BLaER1 (cell line): ENCODE results near the gene PRICKLE4.

ENCODE experiments used
- H3K27ac ChIP-seq: shearing (Covaris generic); formaldehyde crosslinking; 2 replicates; pipeline ENCODE4 v1.8.1; 2022
- H3K27me3 ChIP-seq: shearing (Covaris generic); formaldehyde crosslinking; 2 replicates; pipeline ENCODE4 v1.8.1; 2022
- H3K36me3 ChIP-seq: shearing (Covaris generic); formaldehyde crosslinking; 2 replicates; pipeline ENCODE4 v1.8.1; 2022
- H3K4me1 ChIP-seq: shearing (Covaris generic); formaldehyde crosslinking; 2 replicates; pipeline ENCODE4 v1.8.1; 2022
- H3K4me2 ChIP-seq: shearing (Covaris generic); formaldehyde crosslinking; 2 replicates; pipeline ENCODE4 v1.8.1; 2022
- H3K4me3 ChIP-seq: shearing (Covaris generic); formaldehyde crosslinking; 2 replicates; pipeline ENCODE4 v1.8.1; 2022
- H3K9ac ChIP-seq: shearing (Covaris generic); formaldehyde crosslinking; 2 replicates; pipeline ENCODE4 v1.8.1; 2022
- H3K9me3 ChIP-seq: shearing (Covaris generic); formaldehyde crosslinking; 2 replicates; pipeline ENCODE4 v1.8.1; 2022
- H4K20me1 ChIP-seq: shearing (Covaris generic); formaldehyde crosslinking; 2 replicates; pipeline ENCODE4 v1.8.1; 2022
- Cebpa-rat ChIP-seq: shearing (Covaris generic); IDR thresholded peaks from 2 replicates; pipeline ENCODE4 v1.8.1; 2022

The PRICKLE4 gene

DNA sequence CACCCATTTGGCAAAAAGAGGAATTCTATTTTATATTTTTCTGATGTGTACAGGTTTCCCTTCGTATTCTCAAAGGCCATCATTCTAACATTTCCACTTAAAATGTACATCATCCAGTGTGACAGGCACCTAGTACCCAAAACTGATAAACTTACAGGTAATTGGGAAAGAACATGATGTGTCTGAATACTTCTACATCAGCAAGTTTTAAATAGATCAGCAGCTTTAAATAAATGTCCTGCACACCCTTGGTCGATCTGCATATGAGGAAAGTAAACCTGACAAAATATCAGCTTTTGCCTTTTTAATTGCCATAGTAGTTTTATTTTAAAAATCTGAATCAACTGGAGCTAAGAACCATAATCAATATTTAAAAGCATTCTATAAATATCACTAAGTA, 33.4 kb downstream of the PRICKLE4 start:
- peaks cover 32% of the 10 kb centered on the region for H3K36me3 ChIP-seq
- TF ChIP-seq Cebpa-rat: no peak
- no peak overlapping the region for H3K4me2 ChIP-seq
- H3K9ac ChIP-seq: no peak overlapping the region
- H3K27ac ChIP-seq: no peak overlapping the region
- H3K27me3 ChIP-seq: no peaks in the 10 kb centered on the region
- H3K4me3 ChIP-seq: no peak overlapping the region
- H3K4me1 ChIP-seq: no peaks in the 10 kb centered on the region
- H4K20me1 ChIP-seq: peaks cover 15% of the 10 kb centered on the region; the same call in 1 of the 2 replicates
- no peaks in the 10 kb centered on the region for H3K9me3 ChIP-seq

DNA sequence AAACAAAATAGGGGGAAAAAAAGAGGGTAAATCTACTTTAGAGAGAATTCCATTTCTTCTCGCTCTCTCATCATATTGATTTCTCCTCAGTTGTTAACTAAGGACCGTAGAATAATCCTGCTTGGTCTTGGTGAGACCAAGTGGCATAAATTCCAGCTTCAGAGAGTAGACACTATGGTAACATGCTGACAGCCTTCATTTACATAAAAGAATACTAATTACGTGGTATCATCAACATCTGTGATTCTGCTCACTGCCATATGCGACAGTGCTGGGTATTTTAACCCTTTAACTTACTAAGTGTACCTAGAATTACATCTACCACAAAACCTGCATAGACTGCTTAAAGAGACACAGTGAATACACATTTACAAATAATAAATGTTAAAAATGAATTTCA, 34.0 kb downstream of the PRICKLE4 start:
- Histone ChIP-seq H3K4me3 (no peak overlapping the region), H4K20me1 (peaks cover 15% of the 10 kb centered on the region; the same call in 1 of the 2 replicates), H3K9ac (no peak overlapping the region), H3K9me3 (no peaks in the 10 kb centered on the region), H3K4me1 (no peaks in the 10 kb centered on the region), H3K36me3 (peaks cover 32% of the 10 kb centered on the region), H3K27ac (no peak overlapping the region), H3K4me2 (no peak overlapping the region), H3K27me3 (no peaks in the 10 kb centered on the region)
- no peak for TF ChIP-seq Cebpa-rat

DNA sequence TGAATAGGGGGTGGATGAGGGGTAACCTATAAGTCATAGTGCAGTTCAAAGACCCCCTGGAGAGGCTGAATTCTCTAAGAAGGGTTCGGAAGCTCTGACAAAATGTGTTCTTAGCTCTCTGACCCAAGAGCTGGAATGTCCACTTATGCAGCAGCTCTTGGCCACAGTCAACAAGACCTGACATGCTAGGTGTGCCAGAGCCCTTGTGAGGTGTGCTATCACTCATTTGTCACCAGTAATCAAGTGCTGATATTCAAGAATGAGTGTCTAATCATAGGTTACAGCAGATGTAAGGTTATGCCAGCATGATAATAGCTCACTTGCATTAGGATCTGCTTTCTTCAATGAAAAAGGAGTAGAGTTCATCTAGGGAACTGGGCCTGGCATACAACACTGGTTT, 35.0 kb downstream of the PRICKLE4 start:
- no peak overlapping the region for H3K4me3 ChIP-seq
- H3K36me3 ChIP-seq: peaks cover 32% of the 10 kb centered on the region
- H3K4me1 ChIP-seq: no peaks in the 10 kb centered on the region
- no peak overlapping the region for H3K9ac ChIP-seq
- no peak for TF ChIP-seq Cebpa-rat
- no peaks in the 10 kb centered on the region for H3K9me3 ChIP-seq
- no peak overlapping the region for H3K27ac ChIP-seq
- peaks cover 15% of the 10 kb centered on the region; the same call in 1 of the 2 replicates for H4K20me1 ChIP-seq
- no peak overlapping the region for H3K4me2 ChIP-seq
- H3K27me3 ChIP-seq: no peaks in the 10 kb centered on the region

DNA sequence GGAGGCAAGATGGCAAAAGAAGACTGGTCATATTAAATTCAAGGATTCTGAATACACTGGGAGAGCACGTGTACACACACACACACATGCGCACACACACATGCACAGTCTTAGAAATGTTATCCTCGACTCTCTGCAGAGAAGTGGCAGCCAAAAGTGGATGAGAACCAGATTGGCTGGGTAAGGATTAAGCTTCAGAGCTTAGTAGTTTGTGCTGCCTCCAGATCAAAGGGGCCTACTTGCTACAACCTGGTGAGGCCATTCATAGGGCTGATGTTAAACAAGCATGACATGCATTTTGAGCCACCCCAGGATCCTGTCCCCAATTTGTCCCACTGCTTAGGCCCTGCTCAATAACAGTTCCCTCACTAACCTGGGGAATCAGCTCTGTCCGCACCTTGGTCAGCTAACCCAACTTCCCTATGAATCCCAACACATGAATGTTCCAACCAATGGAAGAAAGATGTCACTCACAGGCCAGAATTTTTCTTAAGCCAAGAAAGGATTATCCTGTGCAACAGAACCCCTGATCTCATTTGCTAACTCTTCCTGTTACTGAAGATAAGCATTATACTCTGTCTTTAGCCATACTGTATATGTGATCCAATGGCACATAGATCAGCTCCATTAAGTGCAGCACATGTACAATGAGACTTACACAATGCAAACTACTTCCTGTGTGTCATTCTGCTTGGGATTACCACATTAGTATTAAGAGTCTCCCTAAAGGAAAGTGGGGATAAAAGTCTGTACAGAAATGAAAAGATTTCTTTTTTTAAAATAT, 37.9 kb downstream of the PRICKLE4 start:
- no peaks in the 10 kb centered on the region for H3K9me3 ChIP-seq
- H3K27ac ChIP-seq: no peak overlapping the region
- peaks cover 28% of the 10 kb centered on the region; the same call in 1 of the 2 replicates for H4K20me1 ChIP-seq
- TF ChIP-seq Cebpa-rat: no peak
- no peak overlapping the region for H3K9ac ChIP-seq
- H3K4me2 ChIP-seq: no peak overlapping the region
- no peaks in the 10 kb centered on the region for H3K27me3 ChIP-seq
- H3K36me3 ChIP-seq: peaks cover 45% of the 10 kb centered on the region
- H3K4me3 ChIP-seq: no peak overlapping the region
- H3K4me1 ChIP-seq: no peaks in the 10 kb centered on the region

DNA sequence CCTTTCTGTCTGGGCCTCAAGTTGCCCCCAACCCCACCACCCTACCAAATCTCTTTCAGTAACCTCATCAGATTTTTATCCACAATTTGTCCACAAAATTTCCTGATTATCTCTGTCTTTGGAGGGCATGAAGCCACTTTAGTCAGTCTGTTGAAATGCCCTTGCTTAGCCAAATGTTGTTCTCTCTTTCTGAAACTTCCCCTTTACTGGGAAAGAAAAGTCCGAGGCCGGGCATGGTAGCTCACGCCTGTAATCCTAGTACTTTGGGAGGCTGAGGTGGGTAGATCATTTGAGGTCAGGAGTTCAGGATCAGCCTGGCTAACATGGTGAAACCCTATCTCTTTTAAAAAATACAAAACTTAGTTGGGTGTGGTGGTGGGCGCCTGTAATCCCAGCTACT, 40.7 kb downstream of the PRICKLE4 start:
- Histone ChIP-seq H3K4me3 (no peak overlapping the region), H4K20me1 (peaks cover 33% of the 10 kb centered on the region; the same call in 1 of the 2 replicates), H3K9me3 (no peaks in the 10 kb centered on the region), H3K27me3 (no peaks in the 10 kb centered on the region), H3K4me1 (no peaks in the 10 kb centered on the region), H3K4me2 (no peak overlapping the region), H3K36me3 (peaks cover 42% of the 10 kb centered on the region), H3K9ac (no peak overlapping the region), H3K27ac (no peak overlapping the region)
- no peak for TF ChIP-seq Cebpa-rat

DNA sequence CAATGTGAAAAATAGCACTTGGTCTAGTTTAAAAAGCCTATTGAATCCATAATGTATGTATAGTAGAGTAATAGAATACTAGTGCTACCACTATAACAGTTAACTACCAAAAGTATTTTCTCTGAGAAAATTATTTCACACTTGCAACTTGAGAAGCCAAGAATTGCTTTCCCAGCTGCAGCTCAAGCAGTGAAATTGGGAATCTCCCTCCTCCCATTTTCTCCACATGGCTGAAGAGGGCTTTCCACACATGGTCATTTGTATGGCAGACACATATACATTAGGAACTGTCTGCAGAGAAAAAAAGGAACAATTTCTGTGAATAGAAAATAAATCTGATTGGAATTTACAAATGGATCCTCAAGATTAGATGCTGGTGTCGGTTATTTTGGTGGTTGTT, 41.4 kb downstream of the PRICKLE4 start:
- Histone ChIP-seq H3K9ac (no peak overlapping the region), H3K27me3 (no peaks in the 10 kb centered on the region), H3K27ac (no peak overlapping the region), H3K4me3 (no peak overlapping the region), H3K36me3 (peaks cover 43% of the 10 kb centered on the region), H3K4me1 (no peaks in the 10 kb centered on the region), H4K20me1 (peaks cover 28% of the 10 kb centered on the region; the same call in 1 of the 2 replicates), H3K4me2 (no peak overlapping the region), H3K9me3 (no peaks in the 10 kb centered on the region)
- TF ChIP-seq Cebpa-rat: no peak

DNA sequence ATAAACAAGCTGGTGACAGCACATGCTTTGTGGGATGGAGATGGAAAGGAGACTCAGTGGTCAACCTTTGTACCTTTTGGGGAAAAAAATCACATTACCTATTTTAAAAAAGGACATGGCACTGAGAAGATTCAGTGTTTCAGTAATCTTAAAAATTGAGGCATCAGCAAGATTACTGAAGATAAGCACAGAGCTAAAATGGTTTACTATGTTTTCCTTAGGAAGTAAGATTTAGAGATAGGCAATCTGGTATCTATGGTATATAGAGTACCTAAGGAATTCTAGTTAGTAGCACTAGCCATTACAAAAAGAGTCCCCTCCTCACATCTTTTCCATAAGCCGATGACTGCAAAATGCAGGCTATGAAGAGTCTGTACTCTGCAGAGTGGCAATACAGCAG, 42.6 kb downstream of the PRICKLE4 start:
- Histone ChIP-seq H3K4me2 (no peak overlapping the region), H3K4me3 (no peak overlapping the region), H4K20me1 (peaks cover 27% of the 10 kb centered on the region; the same call in 1 of the 2 replicates), H3K4me1 (no peaks in the 10 kb centered on the region), H3K27me3 (no peaks in the 10 kb centered on the region), H3K9ac (no peak overlapping the region), H3K27ac (no peak overlapping the region), H3K36me3 (peaks cover 35% of the 10 kb centered on the region), H3K9me3 (no peaks in the 10 kb centered on the region)
- no peak for TF ChIP-seq Cebpa-rat

DNA sequence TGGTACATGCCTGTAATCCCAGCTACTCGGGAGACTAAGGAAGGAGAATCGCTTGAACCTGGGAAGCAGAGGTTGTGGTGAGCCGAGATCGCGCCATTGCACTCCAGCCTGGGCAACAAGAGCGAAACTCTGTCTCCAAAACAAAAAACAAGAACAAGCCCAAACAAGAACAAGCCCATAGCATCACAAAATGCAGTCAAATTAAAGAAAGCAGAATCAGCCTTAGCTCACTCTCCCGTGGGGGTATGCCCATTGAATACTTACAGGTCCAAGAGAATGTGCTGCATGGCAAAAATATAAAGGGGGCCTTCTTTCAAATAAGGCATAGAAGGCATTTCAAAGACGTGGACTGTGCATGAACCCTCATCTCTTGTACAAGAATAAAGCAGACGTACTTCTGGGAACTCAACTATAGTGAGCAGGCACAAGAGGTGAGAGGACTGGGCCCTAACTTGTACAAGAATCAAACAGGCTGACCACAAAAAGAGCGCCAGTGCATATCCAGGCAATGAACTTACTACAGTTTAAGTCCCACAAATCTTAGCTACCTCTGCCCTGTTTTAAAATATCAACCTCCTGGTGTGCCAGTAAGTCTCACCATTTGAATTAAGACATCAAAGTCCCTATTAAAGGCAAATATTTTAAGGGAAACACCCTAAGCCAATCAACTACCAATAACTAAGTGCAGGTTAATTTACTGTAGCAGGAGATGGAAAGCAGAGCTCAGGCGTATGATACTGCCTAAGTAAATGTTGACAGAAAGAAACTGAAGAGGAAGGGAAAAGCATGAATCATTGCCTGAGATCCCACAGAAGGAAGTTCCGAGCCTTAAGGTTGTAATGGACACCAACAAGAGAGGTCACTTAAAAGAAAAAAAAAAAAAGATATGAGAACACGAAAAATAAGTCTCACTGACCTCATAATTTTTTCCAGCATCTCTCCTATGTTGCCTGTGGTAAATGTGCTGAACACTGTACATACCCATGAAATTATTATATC, 44.3 kb downstream of the PRICKLE4 start:
- no peak for TF ChIP-seq Cebpa-rat
- no peak overlapping the region for H3K9ac ChIP-seq
- no peak overlapping the region for H3K27ac ChIP-seq
- no peaks in the 10 kb centered on the region for H3K27me3 ChIP-seq
- H3K4me2 ChIP-seq: no peak overlapping the region
- no peaks in the 10 kb centered on the region for H3K9me3 ChIP-seq
- H3K4me1 ChIP-seq: no peaks in the 10 kb centered on the region
- H3K4me3 ChIP-seq: no peak overlapping the region
- H3K36me3 ChIP-seq: peaks cover 33% of the 10 kb centered on the region
- H4K20me1 ChIP-seq: peaks cover 27% of the 10 kb centered on the region; the same call in 1 of the 2 replicates

DNA sequence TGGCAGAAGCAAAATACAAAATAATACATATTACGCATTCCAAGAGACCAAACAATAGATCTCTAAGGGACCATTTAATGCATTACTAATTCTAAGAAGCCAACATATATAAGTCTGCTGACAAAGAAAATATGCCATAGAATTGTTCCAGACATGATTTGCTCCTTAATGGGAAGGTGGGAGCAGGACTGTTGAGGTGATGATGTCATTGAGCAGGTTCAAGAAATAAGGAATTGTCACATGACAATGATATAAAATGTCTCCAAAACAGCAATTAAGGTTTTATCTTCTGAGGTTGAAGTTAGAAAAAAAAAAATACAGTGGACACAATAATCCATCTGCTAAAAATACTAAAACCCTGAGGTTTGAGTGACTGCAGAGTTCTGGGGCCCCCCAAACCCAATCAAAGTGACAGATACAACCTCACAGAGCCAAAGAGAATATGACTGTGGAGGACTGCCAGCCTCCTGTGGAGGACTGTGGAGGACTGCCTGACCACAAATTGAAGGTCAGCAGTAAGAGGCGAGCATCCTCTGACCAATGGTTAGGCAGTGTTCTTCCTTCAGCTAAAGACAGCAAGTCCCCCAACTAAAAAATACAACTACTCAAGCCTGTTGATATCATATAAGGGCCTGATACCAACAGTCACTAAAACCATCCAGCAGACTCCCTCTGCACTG, 45.9 kb downstream of the PRICKLE4 start:
- Histone ChIP-seq H4K20me1 (peaks cover 22% of the 10 kb centered on the region; the same call in 1 of the 2 replicates), H3K9me3 (no peaks in the 10 kb centered on the region), H3K4me2 (no peak overlapping the region), H3K4me3 (no peak overlapping the region), H3K36me3 (peaks cover 42% of the 10 kb centered on the region), H3K27ac (no peak overlapping the region), H3K4me1 (no peaks in the 10 kb centered on the region), H3K27me3 (no peaks in the 10 kb centered on the region), H3K9ac (no peak overlapping the region)
- TF ChIP-seq Cebpa-rat: no peak
